ENCODE measurements around the gene CASQ1. TPM values are rescaled to one million over a fixed set of nuclear protein-coding genes. Genes with fewer than 3 reads are reported as not detected.

The CASQ1 gene
- total RNA-seq, 1 donor from 2014 or later, result 0.16 TPM

GRCh38 chr1:160177231-160177630 is 13.1 kb upstream of the CASQ1 start:
- H3K4me1 Mint-ChIP-seq, result peaks cover 15% of the 10 kb centered on the region
- peaks cover 5% of the 10 kb centered on the region for H3K27me3 Mint-ChIP-seq (ENCODE audit: low read depth)
- DNase-seq (ENCODE audit: low spot score in 2 of 2, unreplicated experiment in 2 of 2), result no peak
- TF ChIP-seq CTCF (IDR thresholded peaks at IDR 0.05; ENCODE audit: unreplicated experiment), result no peak
- no peaks in the 10 kb centered on the region for H3K9me3 Mint-ChIP-seq
- H3K36me3 Mint-ChIP-seq, result no peaks in the 10 kb centered on the region
- no peak overlapping the region for H3K4me3 Mint-ChIP-seq
- peak overlapping the region; percentile 89 for H3K27ac Mint-ChIP-seq

GRCh38 chr1:160177667-160178066 is 12.7 kb upstream of the CASQ1 start:
- no peaks in the 10 kb centered on the region for H3K36me3 Mint-ChIP-seq
- H3K4me1 Mint-ChIP-seq, result peaks cover 15% of the 10 kb centered on the region
- H3K4me3 Mint-ChIP-seq, result no peak overlapping the region
- no peaks in the 10 kb centered on the region for H3K9me3 Mint-ChIP-seq
- H3K27ac Mint-ChIP-seq, result peak overlapping the region; percentile 89
- TF ChIP-seq CTCF (IDR thresholded peaks at IDR 0.05; ENCODE audit: unreplicated experiment), result no peak
- no peak for DNase-seq (ENCODE audit: low spot score in 2 of 2, unreplicated experiment in 2 of 2)
- H3K27me3 Mint-ChIP-seq (ENCODE audit: low read depth), result peaks cover 3% of the 10 kb centered on the region

- Mint-ChIP-seq H3K36me3 (no peaks in the 10 kb centered on the region), H3K27ac (no peak overlapping the region), H3K4me3 (no peak overlapping the region), H3K4me1 (peaks cover 15% of the 10 kb centered on the region), H3K9me3 (no peaks in the 10 kb centered on the region), H3K27me3 (ENCODE audit: low read depth) (no peaks in the 10 kb centered on the region)
- no peak for TF ChIP-seq CTCF (IDR thresholded peaks at IDR 0.05; ENCODE audit: unreplicated experiment)
- no peak for DNase-seq (ENCODE audit: low spot score in 2 of 2, unreplicated experiment in 2 of 2)
Observed at GRCh38 chr1:160178731-160179130, 11.6 kb upstream of the CASQ1 start.

GRCh38 chr1:160179336-160179735 is 11.0 kb upstream of the CASQ1 start:
- Mint-ChIP-seq H3K4me1 (peaks cover 15% of the 10 kb centered on the region), H3K36me3 (no peaks in the 10 kb centered on the region), H3K9me3 (no peaks in the 10 kb centered on the region), H3K27me3 (ENCODE audit: low read depth) (no peaks in the 10 kb centered on the region), H3K27ac (no peak overlapping the region), H3K4me3 (no peak overlapping the region)
- no peak for DNase-seq (ENCODE audit: low spot score in 2 of 2, unreplicated experiment in 2 of 2)
- TF ChIP-seq CTCF (IDR thresholded peaks at IDR 0.05; ENCODE audit: unreplicated experiment), result no peak

- Mint-ChIP-seq H3K4me1 (peaks cover 6% of the 10 kb centered on the region), H3K36me3 (no peaks in the 10 kb centered on the region)
Observed at GRCh38 chr1:160186246-160186645, 4.1 kb upstream of the CASQ1 start.

More at GRCh38 chr1:160186246-160186645, 4.1 kb upstream of the CASQ1 start:
- Mint-ChIP-seq H3K9me3 (no peaks in the 10 kb centered on the region), H3K27ac (no peak overlapping the region), H3K27me3 (ENCODE audit: low read depth) (no peaks in the 10 kb centered on the region), H3K4me3 (no peak overlapping the region)
- no peak for TF ChIP-seq CTCF (IDR thresholded peaks at IDR 0.05; ENCODE audit: unreplicated experiment)
- DNase-seq (ENCODE audit: low spot score in 2 of 2, unreplicated experiment in 2 of 2), result no peak

All from mesothelial cell of epicardium (in vitro differentiated cells).